OCI-M2 (cell line): ENCODE results near the gene UBR4.
"Not testable (repeated sequence)": the region's sequence is repeated elsewhere in the genome, so short reads cannot be mapped to it uniquely, and the experiment has no call there.

ENCODE experiments used
- DNase-seq: peaks from one replicate; lab custom pipeline; 2025; ENCODE audit not compliant: unreplicated experiment; lab: John Stamatoyannopoulos, UW

The UBR4 gene

DNA sequence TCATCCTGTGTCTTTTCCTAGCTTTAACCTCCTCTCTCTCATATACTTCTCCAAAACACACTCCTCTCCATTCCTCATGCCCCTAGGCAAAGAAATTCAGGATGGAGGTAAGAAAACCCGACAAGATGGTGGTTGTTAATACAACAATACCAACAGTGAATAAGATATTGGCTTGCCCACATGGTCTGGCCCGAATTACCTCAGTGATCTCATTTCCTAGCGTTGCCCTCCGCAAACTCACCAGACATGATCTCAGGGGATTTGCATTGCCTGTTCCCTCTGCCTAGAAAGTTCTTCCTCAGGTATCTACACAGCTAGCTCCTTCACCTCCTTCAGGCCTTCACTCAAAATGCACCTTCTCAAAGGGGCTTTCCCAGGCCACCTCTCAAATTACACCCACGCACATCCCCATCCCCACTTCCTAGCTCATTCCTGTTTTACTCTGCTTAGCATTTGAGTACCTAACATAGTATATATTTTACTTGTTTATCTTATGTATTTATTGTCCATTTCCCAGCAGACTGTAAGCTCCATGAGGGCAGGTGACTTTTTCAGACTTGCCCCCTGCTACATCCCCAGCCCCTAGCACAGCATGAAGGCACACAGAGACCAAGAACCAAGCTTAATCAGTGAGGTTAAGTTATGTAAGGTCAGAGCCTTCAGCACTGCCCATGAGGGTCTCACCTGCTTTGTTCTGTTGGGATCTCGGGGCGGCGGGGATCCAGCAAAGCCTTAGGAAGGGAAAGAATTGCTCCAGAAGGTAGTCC, 10.2 kb upstream of the UBR4 start:
- no peak for DNase-seq

DNA sequence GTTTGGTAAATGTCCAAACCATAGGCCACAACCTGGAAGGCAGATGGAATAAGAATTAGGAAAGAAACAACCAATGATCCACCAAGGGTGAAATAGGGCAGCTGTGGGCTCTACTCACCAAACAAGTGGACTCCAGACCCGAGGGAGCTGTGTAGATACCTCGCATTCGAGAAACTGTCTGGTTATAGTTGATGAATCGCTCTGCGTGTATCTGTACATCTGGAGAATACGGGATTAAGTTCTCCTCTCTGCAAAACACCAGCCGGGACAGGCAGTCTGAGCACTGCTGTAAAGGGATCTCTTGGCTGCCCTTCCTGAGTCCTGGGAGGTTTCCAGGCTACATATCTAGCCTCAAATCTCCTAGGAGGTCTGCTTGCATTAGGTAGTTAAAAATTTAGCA, 9.4 kb upstream of the UBR4 start:
- DNase-seq, result no peak

DNA sequence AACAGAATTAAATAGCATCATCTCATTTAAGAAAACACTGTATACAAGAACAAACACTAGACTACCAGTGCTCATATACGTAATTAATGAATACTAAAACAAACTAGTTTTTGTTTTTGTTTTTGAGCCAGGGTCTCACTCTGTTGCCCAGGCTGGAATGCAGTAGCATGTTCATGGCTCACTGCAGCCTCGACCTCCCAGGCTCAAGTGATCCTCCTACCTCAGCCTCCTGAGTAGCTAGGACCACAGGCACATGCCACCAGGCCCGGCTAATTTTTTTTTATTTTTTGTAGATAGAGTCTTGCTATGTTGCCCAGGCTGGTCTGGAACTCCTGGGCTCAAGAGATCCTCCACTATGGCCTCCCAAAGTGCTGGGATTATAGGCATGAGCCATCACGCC, 6.5 kb upstream of the UBR4 start:
- DNase-seq, result not testable (repeated sequence)

DNA sequence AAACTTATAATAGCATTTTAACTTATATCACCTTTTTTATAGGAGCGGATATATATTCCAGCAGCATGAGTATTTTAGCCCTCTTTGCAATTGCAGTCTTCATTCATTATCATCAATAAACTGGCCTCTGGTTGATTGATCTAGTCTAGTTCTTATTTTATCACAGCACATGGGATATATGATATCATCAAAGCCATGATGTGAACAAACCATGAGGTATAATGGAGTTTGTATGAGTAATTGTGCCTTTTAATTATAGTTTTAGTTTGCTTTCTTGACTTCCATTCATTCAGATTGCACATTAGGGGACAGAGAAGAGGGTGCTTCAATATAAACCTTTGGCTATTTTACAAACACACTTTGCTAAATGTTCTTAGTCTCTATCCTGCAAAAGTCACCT, 3.5 kb upstream of the UBR4 start:
- no peak for DNase-seq

DNA sequence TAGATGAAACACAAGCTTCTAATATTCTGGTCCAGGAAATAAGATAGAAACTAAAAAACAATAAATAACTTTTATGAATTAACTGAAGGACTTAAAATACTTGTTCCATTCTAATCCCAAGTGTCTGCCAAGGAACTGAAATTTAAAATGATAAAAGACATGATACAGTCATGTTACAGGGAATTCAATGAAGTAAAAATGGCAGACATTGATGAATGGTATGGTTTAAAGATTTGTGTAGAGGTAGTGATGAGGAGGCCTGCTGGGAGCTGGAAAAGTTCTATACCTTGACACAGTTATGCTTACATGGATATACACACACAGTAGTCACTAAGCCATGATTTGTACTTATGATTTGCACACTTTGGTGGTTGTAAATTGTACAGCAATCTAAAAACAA, 2.1 kb upstream of the UBR4 start:
- no peak for DNase-seq

DNA sequence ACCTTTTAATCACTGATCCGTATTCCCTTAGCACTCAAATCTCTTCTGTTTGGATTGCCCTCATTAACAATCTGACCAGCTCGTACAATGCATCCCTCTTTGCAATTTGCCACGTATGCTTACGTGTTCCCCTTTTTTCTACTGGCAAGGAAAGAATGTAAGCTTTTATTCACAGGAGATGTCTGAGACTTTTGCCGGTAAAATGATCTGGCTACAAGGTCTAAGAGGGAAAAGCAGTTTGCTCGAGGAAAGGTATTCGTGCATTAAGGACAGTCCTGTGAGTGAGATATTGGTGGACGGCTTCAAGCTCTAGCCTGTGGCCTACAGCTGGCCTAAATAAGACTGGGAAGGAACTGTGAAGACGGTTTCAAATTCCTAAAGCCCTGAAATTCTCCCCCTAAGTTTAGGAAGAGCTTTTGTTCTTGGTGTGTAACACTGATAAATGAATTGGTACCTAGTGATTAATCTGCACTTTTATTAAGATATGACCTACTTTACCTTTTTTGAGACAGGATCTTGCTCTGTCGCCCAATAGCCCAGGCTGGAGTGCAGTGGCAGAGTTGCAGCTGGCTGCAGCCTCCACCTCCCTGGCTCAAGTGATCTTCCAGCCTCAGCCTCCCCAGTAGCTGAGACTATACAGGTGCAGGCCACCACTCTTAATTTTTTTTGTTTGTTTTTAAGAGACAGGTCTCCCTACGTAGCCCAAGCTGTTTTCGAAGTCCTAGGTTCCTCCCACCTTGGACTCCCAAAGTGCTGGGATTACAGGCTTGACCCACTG, 895 bp upstream of the UBR4 start:
- DNase-seq, result no peak

DNA sequence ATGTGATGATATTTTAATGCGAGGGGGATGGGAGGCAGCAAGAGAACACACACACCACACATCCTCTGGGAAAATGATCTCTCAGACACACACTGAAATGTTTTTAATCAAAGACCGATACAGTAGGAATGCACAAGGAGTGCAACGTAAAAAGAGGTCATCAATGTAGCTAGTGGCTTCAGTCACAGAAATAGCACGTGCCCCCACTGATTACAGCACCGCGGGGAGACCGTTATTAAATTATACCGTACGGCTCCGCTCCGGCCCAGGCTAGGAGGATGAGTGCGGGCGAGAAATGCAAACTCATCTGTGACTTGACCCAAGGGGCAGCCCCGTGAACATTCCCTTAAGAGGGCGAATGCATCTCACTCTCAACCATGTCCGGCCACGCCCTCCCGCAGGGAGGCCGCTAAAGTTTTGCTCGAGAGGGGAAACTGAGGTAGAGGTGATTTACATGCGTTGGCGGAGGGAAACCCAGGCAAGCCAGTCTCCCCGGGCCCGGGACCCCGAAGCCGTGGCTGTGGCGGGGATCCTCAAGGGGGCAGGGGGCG, 552 bp downstream of the UBR4 start:
- DNase-seq, result no peak

DNA sequence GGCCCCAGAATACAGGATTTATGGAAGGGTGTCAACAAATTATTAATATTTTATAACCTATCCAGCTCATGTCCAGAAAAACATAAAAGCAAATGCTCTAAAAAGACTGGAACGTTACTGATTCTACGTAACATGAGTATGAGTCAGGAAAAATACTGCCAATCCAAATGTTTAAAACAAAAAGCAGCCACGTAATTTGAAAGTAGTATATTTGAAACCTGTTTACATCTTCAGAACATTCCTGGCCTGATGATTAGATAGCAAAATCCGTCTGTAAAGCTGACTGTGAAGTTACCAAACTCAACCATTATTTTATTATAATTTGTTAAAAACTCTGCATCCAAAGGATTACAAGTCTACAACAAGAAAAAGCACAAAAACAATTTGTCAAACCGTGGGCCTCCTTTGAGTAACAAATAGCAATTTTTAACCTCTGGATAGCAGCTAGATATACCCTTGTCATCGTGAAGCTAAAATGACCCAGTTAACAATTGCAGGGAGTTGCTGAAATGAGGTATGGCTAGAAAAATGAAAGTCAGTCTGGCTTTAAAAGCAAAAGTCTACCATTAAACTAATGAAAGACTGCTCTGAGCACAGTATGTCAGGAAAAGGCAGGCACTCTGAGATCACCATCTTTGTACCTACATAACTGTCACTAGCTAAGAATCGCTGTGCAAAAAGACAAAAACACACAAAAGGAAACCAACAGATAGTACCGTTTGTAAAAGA, 1.2 kb downstream of the UBR4 start:
- no peak for DNase-seq

DNA sequence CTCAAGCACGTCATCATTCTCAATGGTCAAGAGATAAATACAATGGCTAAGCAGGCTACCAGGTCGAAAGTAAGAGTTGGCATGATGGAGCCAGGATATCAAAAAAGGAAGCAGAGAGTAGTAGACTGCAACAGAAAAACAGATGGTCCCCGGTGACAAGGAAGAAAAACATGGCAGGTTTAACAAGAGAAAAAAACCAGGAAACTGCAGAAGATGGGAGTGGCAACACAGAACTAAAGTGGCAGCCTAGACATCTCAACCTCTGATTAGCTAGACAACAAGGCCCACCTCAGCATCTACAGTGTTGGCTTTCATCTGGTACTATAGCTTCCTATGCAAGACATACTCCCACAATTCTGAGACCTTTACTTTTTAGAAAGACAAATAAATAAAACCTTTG, 3.1 kb downstream of the UBR4 start:
- no peak for DNase-seq

DNA sequence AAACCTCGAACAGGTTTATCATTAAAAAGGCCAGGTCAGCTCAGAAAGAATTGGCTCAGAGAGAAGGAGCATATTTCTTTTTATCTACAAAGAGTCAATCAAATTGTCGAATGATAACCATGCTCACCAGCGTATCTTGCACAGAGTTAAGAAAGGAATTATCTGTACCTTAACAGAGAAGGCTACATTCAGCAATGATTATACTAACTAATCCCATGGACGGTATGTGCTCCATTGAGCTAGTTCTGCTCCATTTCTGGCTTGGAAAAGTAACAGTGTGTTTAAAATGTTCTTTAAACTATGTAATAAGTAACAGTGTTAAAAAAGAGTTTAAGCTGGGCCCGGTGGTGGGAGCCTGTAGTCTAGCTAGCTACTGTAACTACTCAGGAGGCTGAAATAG, 4.2 kb downstream of the UBR4 start:
- DNase-seq, result no peak

DNA sequence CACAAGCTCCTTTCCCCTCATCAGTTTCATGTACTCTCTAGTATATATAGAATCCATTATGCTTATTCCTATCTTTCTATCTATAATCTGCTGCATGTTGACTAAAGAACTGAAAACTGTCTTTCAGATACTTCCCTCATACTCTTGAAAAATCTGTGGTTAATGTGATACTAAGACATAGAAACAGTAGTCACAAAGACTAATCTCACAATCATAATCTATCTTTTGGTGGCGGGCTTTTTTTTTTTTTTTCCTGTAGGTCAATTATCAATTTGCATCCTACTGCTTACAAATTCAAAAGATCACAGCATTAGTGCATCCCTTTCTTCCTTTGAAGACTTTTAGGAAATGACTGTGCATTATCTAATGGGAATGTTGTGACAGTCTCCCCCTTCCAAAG, 4.7 kb downstream of the UBR4 start:
- DNase-seq, result no peak

DNA sequence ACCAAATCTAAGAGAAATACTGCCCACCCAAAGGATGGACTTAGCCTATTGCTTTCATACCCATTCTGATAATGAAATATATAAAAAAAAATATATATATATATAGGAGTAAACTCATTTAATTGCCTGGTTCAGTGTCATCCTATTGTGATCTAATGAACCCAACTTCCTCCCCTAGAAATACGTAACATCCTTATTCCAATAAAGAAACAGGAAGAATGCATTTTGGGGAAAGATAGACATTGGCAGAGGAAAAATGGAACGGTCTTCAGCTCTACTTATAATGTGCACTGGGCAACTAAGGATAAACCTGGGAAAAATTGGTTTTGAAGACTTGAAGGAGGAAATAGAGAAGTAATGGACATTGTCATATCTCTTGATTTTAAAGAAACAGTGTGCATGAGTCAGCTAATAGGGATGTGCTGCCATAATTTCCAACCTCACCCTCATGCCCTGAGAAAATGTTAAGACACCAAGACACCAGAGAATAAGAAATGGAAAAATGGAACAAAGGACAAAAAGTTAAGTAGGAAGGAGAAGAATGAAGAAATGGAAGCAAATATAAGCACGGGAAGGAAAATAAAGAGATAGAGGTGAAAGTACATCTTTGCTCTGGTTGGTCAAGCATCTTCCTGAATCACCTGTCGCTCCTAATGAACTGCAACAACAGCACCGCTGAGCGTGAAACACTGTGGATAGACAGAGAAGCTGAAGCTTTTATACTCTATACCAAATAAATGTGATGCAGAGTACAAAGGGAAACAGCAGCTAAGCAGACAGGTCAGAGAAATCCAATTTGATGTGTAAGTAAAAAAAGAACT, 5.4 kb downstream of the UBR4 start:
- no peak for DNase-seq

DNA sequence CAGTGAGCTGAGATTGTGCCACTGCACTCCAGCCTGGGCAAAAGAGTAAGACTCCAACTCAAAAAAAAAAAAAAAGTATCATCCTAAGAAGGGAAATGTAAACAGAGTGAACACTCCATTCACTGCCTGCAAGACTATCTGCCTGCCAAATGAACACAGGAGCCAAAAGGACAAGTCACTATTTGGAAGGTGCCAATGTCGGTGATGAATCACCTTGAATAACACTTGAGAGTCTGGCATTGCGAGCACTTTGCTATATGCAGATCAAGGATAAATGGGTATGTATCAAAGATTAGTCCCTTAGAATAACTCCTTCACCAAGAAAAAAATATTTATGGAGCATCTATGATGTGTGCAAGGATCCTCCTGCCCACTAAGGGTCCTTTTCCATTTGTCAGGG, 6.6 kb downstream of the UBR4 start:
- no peak for DNase-seq

DNA sequence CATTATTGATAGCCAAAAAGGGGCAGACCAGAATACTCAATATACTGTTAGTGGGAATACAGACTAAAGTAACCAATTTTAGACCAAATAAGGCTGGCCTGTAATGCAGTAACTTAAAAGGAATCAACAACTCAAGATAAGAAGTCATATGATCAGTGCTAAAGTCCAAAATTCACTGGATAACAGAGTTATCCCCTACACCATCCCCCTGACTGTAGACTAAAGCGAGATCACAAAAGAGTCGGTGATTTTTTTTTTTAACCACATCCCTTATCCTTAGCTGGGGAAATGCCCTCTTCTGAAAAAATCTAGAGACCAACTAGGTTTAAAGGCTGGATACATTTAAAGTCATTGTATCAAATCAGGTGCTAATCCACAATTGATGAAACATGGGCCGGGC, 7.7 kb downstream of the UBR4 start:
- DNase-seq, result no peak

DNA sequence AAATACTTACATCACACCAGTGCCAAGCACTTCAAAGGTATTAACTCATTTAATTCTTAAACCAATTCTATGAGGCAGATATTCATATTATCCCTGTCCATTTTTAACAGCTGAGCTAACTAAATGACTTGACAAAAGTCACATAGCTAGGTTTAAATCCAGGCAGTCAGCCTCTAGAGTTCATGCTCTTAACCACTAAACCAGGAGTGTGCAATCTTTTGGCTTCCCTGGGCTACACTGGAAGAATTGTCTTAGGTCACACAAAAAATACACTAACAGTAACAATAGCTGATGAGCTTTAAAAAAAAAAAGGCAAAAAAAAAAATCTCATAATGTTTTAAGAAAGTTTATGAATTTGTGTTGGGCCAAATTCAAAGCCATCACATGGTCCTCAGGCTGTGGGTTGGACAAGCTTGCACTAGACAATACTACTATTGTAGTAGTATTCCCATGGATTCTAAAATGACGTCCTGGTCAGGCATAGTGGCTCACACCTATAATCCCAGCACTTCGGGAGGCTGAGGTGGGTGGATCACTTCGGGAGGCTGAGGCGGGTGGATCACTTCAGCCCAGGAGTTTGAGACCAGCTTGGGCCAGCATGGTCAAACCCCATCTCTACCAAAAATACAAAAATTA, 10.0 kb downstream of the UBR4 start:
- no peak for DNase-seq

DNA sequence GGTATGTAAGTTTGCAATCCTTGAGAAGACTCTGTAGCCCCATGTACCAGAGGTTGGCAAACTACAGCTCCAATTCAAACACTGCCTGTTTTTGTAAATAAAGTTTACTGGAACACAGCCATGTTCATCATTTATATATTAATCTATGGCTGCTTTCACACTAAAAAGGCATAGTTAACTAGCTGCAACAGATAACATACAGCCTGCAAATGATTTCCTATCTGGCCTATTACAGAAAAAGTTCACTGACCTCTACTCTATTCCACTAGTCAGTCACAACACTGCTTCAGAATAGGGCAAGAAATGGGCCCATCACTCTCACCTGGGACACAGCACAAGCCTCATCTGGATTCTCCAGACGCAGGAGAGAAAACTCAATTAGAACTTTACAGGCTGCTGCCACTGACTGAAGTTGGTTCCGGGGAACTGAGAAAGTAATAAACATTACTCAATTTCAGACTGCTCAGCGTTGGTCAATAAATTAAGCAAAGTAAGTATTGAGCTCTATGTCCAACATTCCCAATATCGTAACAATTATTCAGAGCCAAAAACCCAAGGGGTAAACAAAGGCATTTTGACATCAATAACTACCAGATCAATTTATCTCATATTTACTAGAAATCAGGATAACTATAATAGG, 10.6 kb downstream of the UBR4 start:
- DNase-seq, result no peak

DNA sequence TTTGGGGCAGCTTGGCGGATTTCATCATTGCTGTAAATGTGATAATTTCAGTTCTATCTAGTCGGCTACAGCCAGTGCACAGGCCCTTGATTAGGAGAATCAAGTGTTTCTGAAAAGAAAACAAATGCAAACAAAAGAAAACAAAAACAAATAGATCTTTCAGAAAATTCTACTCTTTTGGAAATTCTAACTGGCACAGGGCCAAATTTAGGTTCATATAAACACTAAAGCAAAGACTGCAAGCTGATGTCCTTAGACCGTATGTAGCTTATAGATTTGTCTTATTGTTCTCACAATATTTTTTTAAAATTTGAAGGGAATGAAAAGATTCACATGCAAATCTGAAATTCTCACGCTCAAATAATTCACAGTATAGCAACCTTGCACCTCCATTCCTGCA, 11.2 kb downstream of the UBR4 start:
- DNase-seq, result no peak

DNA sequence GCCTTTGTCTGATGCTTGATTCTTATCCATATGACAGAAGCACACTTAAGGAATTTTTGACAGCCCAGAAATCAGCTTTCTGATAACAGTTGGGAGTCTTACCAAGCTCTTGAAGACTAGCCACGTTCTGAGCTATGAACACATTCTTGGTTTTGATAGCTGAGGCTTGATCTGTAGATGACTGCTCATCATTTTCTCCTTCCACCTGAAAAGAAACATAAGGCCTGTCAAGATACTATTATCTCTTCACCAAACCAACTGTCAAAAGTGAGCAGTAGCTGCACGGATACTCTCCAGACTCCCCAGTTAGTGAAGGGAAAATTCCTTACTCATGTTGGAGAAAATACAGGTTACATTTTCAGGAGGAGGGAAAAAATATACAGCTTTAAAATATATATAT, 12.2 kb downstream of the UBR4 start:
- no peak for DNase-seq

DNA sequence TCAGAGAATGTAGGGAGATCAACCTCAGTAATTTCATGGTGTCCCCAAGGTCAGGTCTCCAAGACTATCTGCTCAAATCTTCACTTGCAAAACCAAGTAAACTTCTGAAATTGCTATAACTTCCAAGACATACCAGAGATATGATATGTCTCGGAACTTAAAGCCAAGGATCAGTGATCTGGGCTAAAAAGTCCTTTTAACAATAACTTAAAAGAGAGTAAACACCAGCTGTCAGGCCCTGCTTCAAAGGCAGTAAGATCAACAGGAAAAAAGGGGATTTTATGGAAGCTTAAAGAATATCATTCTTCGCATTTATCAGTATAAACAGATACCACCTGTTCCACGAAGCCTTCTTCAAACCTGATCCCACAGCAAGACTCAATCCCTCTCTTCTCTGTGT, 13.7 kb downstream of the UBR4 start:
- DNase-seq, result no peak

DNA sequence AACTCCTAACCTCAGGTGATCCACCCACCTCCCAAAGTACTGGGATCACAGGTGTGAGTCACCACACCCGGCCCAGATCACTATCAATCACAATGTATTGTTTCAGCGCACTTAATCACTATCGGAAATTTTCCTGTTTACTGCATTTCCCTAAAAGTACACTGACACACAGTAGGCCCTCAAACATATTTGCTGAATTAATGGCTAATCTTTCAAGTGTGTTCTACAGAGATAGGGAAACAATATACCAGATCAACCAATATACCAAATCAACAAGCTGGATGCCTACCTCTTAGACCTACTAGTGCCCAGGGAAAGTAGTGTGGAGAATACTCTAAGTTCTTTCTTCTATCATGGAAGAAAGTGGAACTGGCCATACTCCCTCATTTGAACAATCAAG, 17.1 kb downstream of the UBR4 start:
- DNase-seq, result no peak
